PFSK-1 (cell line): Measurements from ENCODE around the gene POLR3A.

Experiments
- FOXP2 ChIP-seq: optimal IDR thresholded peaks from 2 replicates; pipeline ENCODE3; 2011; ENCODE audit warnings: borderline replicate concordance, control low read depth, inconsistent platforms; ENCODE audit not compliant: insufficient read depth; ENCODE audit errors: extremely low read length, extremely low read depth
- POLR2AphosphoS5 ChIP-seq: IDR thresholded peaks from 2 replicates; pipeline ENCODE4 v1.6.1; 2012; ENCODE audit warnings: low read depth, mild to moderate bottlenecking, control low read depth, low read length, moderate library complexity
- REST ChIP-seq, 2 experiments: IDR thresholded peaks; 2 replicates each; pipeline versions ENCODE4 v1.6.1 to v1.8.0; 2011 to 2012; ENCODE audit warnings: low read depth in 2 of 2, low read length in 2 of 2, control low read depth in 1 of 2, inconsistent platforms in 1 of 2, mild to moderate bottlenecking in 1 of 2, moderate library complexity in 1 of 2; ENCODE audit not compliant: insufficient read depth in 1 of 2
- SIN3A ChIP-seq: IDR thresholded peaks from 2 replicates; pipeline ENCODE4 v1.6.1; 2012; ENCODE audit warnings: mild to moderate bottlenecking, low read length, moderate library complexity, borderline replicate concordance; ENCODE audit not compliant: insufficient read depth
- TAF1 ChIP-seq: IDR thresholded peaks from 2 replicates; pipeline ENCODE4 v1.6.1; 2012; ENCODE audit warnings: low read length, control low read depth, borderline replicate concordance; ENCODE audit not compliant: insufficient read depth

POLR3A gene

GRCh38 chr10:77936697-77937567 lies 92.4 kb downstream of the POLR3A start:
- TF ChIP-seq SIN3A (no peak), FOXP2 (no peak), TAF1 (no peak), REST (IDR thresholded peaks at IDR 0.05; ENCODE audit: insufficient read depth in 1 of 2, low read depth in 2 of 2, low read length in 2 of 2) (no peak), POLR2AphosphoS5 (no peak)

- TF ChIP-seq SIN3A (no peak), REST (IDR thresholded peaks at IDR 0.05; ENCODE audit: insufficient read depth in 1 of 2, low read depth in 2 of 2, low read length in 2 of 2) (no peak), FOXP2 (no peak), TAF1 (no peak), POLR2AphosphoS5 (no peak)
Observed at GRCh38 chr10:77932016-77932715, 97.1 kb downstream of the POLR3A start.

- TF ChIP-seq REST (IDR thresholded peaks at IDR 0.05; ENCODE audit: insufficient read depth in 1 of 2, low read depth in 2 of 2, low read length in 2 of 2) = no peak
- TF ChIP-seq TAF1 = no peak
- TF ChIP-seq SIN3A = no peak
- no peak for TF ChIP-seq FOXP2
- TF ChIP-seq POLR2AphosphoS5 = no peak
Observed at GRCh38 chr10:77927402-77928246, 101.7 kb downstream of the POLR3A start.

- TF ChIP-seq REST (IDR thresholded peaks at IDR 0.05; ENCODE audit: insufficient read depth in 1 of 2, low read depth in 2 of 2, low read length in 2 of 2) (no peak), POLR2AphosphoS5 (peak; percentile 51; the same call in 1 of the 2 replicates), TAF1 (peak; percentile 40; the same call in 1 of the 2 replicates)
Observed at GRCh38 chr10:77926566-77927401, 102.5 kb downstream of the POLR3A start, which contains the start of gene DLG5. Gene DLG5 (minus strand): TSS chr10:77926755. CDS start chr10:77926520, 235 bp downstream.
